ENCODE measurements around the gene MRPL20.
"Not testable (repeated sequence)": the region's sequence is repeated elsewhere in the genome, so short reads cannot be mapped to it uniquely, and the experiment has no call there.

The MRPL20 gene

DNA sequence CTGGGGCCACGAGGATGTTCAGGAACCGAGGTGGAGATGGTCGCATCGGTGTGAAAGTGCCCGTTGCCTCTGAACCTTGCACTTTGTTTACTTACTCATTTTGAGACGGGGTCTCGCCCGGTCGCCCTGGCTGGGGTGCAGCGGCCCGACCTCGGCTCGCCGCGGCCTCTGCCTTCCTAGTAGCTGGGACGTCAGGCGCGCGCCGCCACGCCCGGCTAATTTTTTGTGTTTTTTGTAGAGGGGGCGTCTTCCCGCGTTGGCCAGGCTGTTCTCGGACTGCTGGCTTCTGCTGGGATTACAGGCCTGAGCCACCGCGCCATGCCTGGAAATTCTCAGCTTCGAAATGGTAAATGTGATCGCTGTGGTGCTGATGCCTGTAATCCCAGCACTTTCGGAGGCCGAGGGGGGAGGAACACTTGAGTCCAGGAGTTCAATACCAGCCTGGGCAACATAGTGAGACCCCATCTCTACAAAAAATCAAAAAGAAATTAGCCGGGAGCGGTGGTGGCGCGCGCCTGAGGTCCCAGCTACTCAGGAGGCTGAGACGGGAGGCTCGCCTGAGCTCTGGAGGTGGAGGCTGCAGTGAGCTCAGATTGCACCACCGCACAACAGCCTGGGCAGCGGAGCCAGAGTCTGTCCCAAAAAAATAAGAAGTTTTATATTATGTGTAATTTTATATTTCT lies 684 bp upstream of the MRPL20 start:
- peaks cover 17% of the 10 kb centered on the region for H3K4me1 Mint-ChIP-seq
- H3K27me3 Mint-ChIP-seq (ENCODE audit: low read depth): no peaks in the 10 kb centered on the region
- TF ChIP-seq, protein P1, sequence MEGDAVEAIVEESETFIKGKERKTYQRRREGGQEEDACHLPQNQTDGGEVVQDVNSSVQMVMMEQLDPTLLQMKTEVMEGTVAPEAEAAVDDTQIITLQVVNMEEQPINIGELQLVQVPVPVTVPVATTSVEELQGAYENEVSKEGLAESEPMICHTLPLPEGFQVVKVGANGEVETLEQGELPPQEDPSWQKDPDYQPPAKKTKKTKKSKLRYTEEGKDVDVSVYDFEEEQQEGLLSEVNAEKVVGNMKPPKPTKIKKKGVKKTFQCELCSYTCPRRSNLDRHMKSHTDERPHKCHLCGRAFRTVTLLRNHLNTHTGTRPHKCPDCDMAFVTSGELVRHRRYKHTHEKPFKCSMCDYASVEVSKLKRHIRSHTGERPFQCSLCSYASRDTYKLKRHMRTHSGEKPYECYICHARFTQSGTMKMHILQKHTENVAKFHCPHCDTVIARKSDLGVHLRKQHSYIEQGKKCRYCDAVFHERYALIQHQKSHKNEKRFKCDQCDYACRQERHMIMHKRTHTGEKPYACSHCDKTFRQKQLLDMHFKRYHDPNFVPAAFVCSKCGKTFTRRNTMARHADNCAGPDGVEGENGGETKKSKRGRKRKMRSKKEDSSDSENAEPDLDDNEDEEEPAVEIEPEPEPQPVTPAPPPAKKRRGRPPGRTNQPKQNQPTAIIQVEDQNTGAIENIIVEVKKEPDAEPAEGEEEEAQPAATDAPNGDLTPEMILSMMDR (IDR thresholded peaks at IDR 0.05; ENCODE audit: unreplicated experiment in 3 of 3): peak in 2 of 3 experiments; percentile 5 to 15
- H3K4me3 Mint-ChIP-seq: peak overlapping the region; percentile 89 to 91 (median 90)
- H3K27ac Mint-ChIP-seq: peak overlapping the region; percentile 68 to 95 (median 73)
- H3K36me3 Mint-ChIP-seq (ENCODE audit: low read depth): peaks cover 30% of the 10 kb centered on the region
- no peaks in the 10 kb centered on the region for H3K9me3 Mint-ChIP-seq

DNA sequence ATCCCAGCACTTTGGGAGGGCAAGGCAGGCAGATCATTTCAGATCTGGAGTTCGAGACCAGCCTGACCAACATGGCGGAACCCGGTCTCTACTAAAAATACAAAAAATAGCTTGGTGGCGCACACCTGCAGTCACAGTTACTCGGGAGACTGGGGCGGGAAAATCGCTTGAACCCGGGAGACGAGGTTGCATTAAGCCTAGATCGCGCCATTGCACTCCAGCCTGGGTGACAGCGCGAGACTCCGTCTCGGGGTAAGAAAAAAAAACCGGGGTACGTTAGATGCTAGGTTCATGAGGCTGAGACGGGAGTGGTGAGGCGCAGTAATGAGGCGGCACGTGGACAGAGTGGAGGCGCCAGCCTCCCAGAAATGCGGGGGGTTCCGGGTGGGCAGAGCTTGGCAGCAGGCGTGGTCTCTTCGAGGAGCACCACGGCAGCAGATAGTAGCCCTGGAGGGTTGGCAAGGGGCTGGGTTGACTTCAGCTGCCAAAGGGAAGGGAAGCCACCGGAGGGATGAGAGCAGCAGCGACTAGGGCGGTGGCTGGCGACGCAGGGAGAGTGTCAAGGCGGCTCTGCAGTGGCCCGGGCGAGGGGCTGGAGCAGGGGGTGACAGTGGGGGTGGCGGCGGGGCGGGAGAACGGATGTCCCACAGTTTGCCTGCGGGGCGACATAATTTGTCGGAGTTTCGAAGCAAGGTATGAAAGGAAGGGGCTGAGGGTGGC lies 832 bp downstream of the MRPL20 start:
- no peaks in the 10 kb centered on the region for H3K9me3 Mint-ChIP-seq
- no peaks in the 10 kb centered on the region for H3K27me3 Mint-ChIP-seq (ENCODE audit: low read depth)
- TF ChIP-seq, protein P1 (IDR thresholded peaks at IDR 0.05; ENCODE audit: unreplicated experiment in 3 of 3): no peak
- peak overlapping the region; percentile 96 to 98 (median 97) for H3K4me3 Mint-ChIP-seq
- H3K4me1 Mint-ChIP-seq: peaks cover 16% of the 10 kb centered on the region
- H3K36me3 Mint-ChIP-seq (ENCODE audit: low read depth): peaks cover 34% of the 10 kb centered on the region
- peak overlapping the region; percentile 65 to 95 (median 90) for H3K27ac Mint-ChIP-seq

DNA sequence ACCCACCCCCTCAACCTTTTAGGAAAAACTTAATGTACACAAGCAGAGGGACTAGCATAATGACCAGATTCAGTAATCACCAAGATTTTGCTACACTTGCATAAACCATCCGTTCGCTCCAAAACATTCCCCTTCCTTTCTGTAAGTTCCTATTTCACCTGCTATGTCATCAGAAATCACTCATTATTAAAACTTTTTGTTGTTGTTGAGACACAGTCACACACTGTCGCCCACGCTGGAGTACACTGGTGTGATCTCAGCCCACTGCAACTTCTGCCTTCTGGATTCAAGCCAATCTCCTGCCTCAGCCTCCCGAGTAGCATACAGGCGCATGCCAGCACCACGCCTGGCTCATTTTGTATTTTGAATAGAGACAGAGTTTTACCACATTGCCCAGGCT lies 3.4 kb downstream of the MRPL20 start:
- TF ChIP-seq, protein P1 (IDR thresholded peaks at IDR 0.05; ENCODE audit: unreplicated experiment in 3 of 3): no peak
- Mint-ChIP-seq H3K4me3 (peak overlapping the region; percentile 57 to 74 (median 61)), H3K27ac (peak overlapping the region in 2 of 3 experiments; percentile 40 to 80), H3K36me3 (ENCODE audit: low read depth) (peaks cover 32% of the 10 kb centered on the region), H3K27me3 (ENCODE audit: low read depth) (no peaks in the 10 kb centered on the region), H3K4me1 (peaks cover 19% of the 10 kb centered on the region), H3K9me3 (no peaks in the 10 kb centered on the region)

DNA sequence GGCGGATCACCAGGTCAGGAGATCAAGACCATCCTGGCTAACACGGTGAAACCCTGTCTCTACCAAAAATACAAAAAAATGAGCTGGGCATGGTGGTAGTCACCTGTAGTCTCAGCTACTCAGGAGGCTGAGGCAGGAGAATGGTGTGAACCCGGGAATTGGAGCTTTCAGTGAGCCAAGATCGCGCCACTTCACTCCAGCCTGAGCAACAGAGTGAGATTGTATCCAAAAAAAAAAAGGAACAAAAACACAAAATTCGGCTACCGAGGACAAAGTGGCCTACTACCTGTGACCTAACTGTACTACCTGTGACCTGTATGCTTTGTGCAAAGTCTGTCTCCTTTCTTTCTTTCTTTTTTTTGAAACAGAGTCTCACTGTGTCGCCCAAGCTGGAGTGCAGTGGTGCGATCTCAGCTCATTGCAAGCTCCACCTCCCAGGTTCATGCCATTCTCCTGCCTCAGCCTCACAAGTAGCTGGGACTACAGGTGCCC lies 4.1 kb downstream of the MRPL20 start:
- not testable (repeated sequence) for H3K9me3 Mint-ChIP-seq; H3K27me3 Mint-ChIP-seq (ENCODE audit: low read depth)
- Mint-ChIP-seq H3K36me3 (ENCODE audit: low read depth) (peaks cover 36% of the 10 kb centered on the region), H3K4me3 (peak overlapping the region in 2 of 3 experiments; percentile 74 to 94), H3K4me1 (peaks cover 18% of the 10 kb centered on the region), H3K27ac (peak overlapping the region in 1 of 3 experiments; percentile 80)

DNA sequence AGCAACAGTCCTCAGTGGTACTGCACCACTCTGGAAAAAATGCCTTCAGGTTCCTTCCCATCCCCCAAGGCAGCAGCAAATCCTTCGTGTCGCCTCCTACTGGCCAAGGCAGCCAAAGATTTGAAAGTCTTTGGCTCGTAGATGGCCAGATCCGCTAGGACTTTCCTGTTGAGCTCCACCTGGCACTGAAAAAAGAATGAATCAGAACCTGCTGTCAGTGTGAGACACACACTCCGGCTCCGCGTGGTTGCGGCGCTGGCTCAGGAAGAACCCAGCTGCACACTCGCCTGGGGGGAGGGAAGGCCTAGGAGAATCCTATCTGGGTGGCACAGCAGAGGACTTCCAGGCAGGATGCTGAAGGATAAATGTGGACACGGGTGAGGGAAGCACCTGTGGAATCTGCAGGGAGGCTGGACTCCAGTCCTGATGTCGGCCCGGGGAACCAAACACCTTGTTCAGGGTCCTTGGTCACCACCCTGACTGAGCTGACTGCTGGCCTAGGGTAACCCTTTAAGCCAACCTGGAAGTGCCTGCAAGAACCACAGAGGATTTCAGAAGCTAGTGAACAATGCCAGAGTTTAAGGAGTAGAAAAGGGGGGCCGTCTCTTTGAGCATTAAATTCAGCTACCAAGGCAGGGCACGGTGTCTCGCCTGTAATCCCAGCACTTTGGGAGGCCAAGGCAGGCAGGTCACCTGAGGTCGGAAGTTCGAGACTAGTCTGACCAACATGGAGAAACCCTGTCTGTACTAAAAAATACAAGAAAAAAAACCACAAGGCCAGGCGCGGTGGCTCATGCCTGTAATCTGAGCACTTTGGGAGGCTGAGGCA lies 4.8 kb downstream of the MRPL20 start:
- peak overlapping the region; percentile 94 to 96 (median 95) for H3K4me3 Mint-ChIP-seq
- no peaks in the 10 kb centered on the region for H3K9me3 Mint-ChIP-seq
- TF ChIP-seq, protein P1 (IDR thresholded peaks at IDR 0.05; ENCODE audit: unreplicated experiment in 3 of 3): peak; percentile 46 to 62 (median 50)
- peak overlapping the region; percentile 59 to 91 (median 74) for H3K27ac Mint-ChIP-seq
- H3K4me1 Mint-ChIP-seq: peaks cover 19% of the 10 kb centered on the region
- peaks cover 38% of the 10 kb centered on the region for H3K36me3 Mint-ChIP-seq (ENCODE audit: low read depth)
- no peaks in the 10 kb centered on the region for H3K27me3 Mint-ChIP-seq (ENCODE audit: low read depth)

Measured in nephron (organoid).